Neural cell (in vitro differentiated cells): ENCODE measurements around the gene KCNK17. TPM values are rescaled to one million over a fixed set of nuclear protein-coding genes. Genes with fewer than 3 reads are reported as not detected.

Experiments
- H2AFZ ChIP-seq: fragments of 200-600, 300-800 bp; sonication (generic), shearing (Covaris generic); 2 replicates; pipeline ENCODE4 v1.6.0; 2014; ENCODE audit warnings: low read depth, mild to moderate bottlenecking, antibody characterized with exemption, low read length, moderate library complexity
- H3F3A ChIP-seq: fragments of 200-600 bp; shearing (Covaris generic); 2 replicates; pipeline ENCODE4 v1.6.1; 2016; ENCODE audit warnings: mild to moderate bottlenecking, moderate library complexity, mixed read lengths, antibody characterized with exemption, low read length; ENCODE audit not compliant: insufficient read depth, poor library complexity, severe bottlenecking
- H3K27ac ChIP-seq: fragments of 200-600, 300-800 bp; sonication (generic), shearing (Covaris generic); 2 replicates; pipeline ENCODE4 v1.5.1; 2014; ENCODE audit warnings: mild to moderate bottlenecking, low read length, moderate library complexity
- H3K27me3 ChIP-seq: fragments of 300-800, 200-600 bp; sonication (generic), shearing (Covaris generic); 2 replicates; pipeline ENCODE4 v1.6.0; 2014; ENCODE audit warnings: mild to moderate bottlenecking, low read depth, low read length, moderate library complexity; ENCODE audit not compliant: insufficient read depth
- H3K36me3 ChIP-seq: fragments of 300-800, 200-600 bp; sonication (generic), shearing (Covaris generic); 2 replicates; pipeline ENCODE4 v1.5.1; 2014; ENCODE audit warnings: mild to moderate bottlenecking, antibody characterized with exemption, low read length, moderate library complexity; ENCODE audit not compliant: insufficient read depth
- H3K4me2 ChIP-seq: fragments of 300-800, 200-600 bp; sonication (generic), shearing (Covaris generic); 2 replicates; pipeline ENCODE4 v1.6.0; 2014; ENCODE audit warnings: mild to moderate bottlenecking, low read length
- H3K4me3 ChIP-seq: fragments of 300-800, 200-600 bp; sonication (generic), shearing (Covaris generic); 2 replicates; pipeline ENCODE4 v1.5.1; 2014; ENCODE audit warnings: mild to moderate bottlenecking, low read length, moderate library complexity
- H3K79me2 ChIP-seq: fragments of 200-600 bp; shearing (Covaris generic); replicated peaks from 2 replicates; pipeline ENCODE4 v1.6.0; 2014; ENCODE audit warnings: mild to moderate bottlenecking, low read length, moderate library complexity; ENCODE audit not compliant: insufficient read depth
- H3K9ac ChIP-seq: fragments of 300-800, 200-600 bp; sonication (generic), shearing (Covaris generic); 2 replicates; pipeline ENCODE4 v1.6.1; 2016; ENCODE audit warnings: mild to moderate bottlenecking, low read length, mixed read lengths
- H3K9me2 ChIP-seq: fragments of 200-600 bp; shearing (Covaris generic); 2 replicates; pipeline ENCODE4 v1.6.1; 2016; ENCODE audit warnings: mild to moderate bottlenecking, low read length, mixed read lengths; ENCODE audit not compliant: insufficient read depth
- H3K9me3 ChIP-seq: fragments of 200-600, 300-800 bp; sonication (generic), shearing (Covaris generic); 2 replicates; pipeline ENCODE4 v1.6.1; 2016; ENCODE audit warnings: mild to moderate bottlenecking, mixed run types, low read length, moderate library complexity, mixed read lengths
- H4K20me1 ChIP-seq: fragments of 200-600 bp; shearing (Covaris generic); 2 replicates; pipeline ENCODE4 v1.6.1; 2016; ENCODE audit warnings: mild to moderate bottlenecking, mixed run types; ENCODE audit not compliant: insufficient read depth
- EP300 ChIP-seq: fragments of 450-650 bp; conservative IDR thresholded peaks from 2 replicates; pipeline ENCODE4 v1.6.1; 2014; ENCODE audit warnings: antibody characterized with exemption, mild to moderate bottlenecking, moderate library complexity; ENCODE audit not compliant: poor library complexity, severe bottlenecking
- POLR2AphosphoS5 ChIP-seq: IDR thresholded peaks from 2 replicates; pipeline ENCODE4 v1.6.1; 2012
- RAD21 ChIP-seq: fragments of 450-650 bp; conservative IDR thresholded peaks from 2 replicates; pipeline ENCODE4 v1.6.1; 2014; ENCODE audit warnings: antibody characterized with exemption, mild to moderate bottlenecking, moderate library complexity
- SMC3 ChIP-seq: fragments of 450-650 bp; conservative IDR thresholded peaks from 2 replicates; pipeline ENCODE4 v1.6.1; 2014; ENCODE audit warnings: antibody characterized with exemption, mild to moderate bottlenecking, moderate library complexity; ENCODE audit not compliant: poor library complexity
- polyA plus RNA-seq: library from polyadenylated mRNA; depleted of rRNA; stranded (reverse); fragments of >200 nt; gene quantifications from 2 replicates; pipeline ENCODE4 v1.2.3, GENCODE V29; 2014
- TF ChIP-seq, protein P1 (sequence below): fragments of 450-650 bp; IDR thresholded peaks from 2 replicates; pipeline ENCODE4 v1.5.1; 2014; ENCODE audit warnings: antibody characterized with exemption, mild to moderate bottlenecking, moderate library complexity; ENCODE audit not compliant: poor library complexity, severe bottlenecking
- TF ChIP-seq, protein P2 (sequence below): IDR thresholded peaks from 2 replicates; pipeline ENCODE4 v1.6.1; 2012; ENCODE audit warnings: borderline replicate concordance

KCNK17 gene
- polyA plus RNA-seq, 1 donor from 2014 or later: 0.67 TPM

DNA sequence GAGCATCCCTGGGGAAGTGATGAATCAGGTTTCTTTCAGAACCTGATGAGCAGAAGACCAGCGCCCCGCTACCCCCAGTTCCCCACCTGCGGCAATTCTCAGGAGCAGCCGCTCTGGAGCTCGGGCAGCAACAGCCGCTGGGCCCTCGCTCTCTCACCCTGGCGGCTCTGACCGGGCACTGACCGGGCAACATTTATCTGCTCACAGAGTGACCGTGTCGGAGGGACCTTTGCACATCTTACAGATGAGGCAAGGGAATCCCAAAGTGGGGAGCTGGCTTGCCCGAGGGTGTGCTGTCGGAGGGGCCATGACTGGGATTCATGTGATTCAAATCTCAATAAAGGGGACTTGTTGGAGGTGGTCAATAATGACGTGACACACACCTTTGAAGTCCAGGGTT, 34.5 kb upstream of the KCNK17 start:
- no peak overlapping the region for H3K4me2 ChIP-seq
- no peak for TF ChIP-seq EP300
- TF ChIP-seq, protein P1, sequence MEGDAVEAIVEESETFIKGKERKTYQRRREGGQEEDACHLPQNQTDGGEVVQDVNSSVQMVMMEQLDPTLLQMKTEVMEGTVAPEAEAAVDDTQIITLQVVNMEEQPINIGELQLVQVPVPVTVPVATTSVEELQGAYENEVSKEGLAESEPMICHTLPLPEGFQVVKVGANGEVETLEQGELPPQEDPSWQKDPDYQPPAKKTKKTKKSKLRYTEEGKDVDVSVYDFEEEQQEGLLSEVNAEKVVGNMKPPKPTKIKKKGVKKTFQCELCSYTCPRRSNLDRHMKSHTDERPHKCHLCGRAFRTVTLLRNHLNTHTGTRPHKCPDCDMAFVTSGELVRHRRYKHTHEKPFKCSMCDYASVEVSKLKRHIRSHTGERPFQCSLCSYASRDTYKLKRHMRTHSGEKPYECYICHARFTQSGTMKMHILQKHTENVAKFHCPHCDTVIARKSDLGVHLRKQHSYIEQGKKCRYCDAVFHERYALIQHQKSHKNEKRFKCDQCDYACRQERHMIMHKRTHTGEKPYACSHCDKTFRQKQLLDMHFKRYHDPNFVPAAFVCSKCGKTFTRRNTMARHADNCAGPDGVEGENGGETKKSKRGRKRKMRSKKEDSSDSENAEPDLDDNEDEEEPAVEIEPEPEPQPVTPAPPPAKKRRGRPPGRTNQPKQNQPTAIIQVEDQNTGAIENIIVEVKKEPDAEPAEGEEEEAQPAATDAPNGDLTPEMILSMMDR: no peak
- no peak for TF ChIP-seq POLR2AphosphoS5
- H3K27ac ChIP-seq: no peak overlapping the region
- no peak overlapping the region for H2AFZ ChIP-seq
- H3K4me3 ChIP-seq: no peak overlapping the region
- H3K9ac ChIP-seq: no peak overlapping the region
- H3K9me2 ChIP-seq: no peaks in the 10 kb centered on the region
- no peaks in the 10 kb centered on the region for H3K36me3 ChIP-seq
- no peaks in the 10 kb centered on the region for H4K20me1 ChIP-seq
- H3K79me2 ChIP-seq: no peaks in the 10 kb centered on the region
- no peaks in the 10 kb centered on the region for H3K9me3 ChIP-seq
- H3K27me3 ChIP-seq: no peaks in the 10 kb centered on the region
- H3F3A ChIP-seq: no peaks in the 10 kb centered on the region

DNA sequence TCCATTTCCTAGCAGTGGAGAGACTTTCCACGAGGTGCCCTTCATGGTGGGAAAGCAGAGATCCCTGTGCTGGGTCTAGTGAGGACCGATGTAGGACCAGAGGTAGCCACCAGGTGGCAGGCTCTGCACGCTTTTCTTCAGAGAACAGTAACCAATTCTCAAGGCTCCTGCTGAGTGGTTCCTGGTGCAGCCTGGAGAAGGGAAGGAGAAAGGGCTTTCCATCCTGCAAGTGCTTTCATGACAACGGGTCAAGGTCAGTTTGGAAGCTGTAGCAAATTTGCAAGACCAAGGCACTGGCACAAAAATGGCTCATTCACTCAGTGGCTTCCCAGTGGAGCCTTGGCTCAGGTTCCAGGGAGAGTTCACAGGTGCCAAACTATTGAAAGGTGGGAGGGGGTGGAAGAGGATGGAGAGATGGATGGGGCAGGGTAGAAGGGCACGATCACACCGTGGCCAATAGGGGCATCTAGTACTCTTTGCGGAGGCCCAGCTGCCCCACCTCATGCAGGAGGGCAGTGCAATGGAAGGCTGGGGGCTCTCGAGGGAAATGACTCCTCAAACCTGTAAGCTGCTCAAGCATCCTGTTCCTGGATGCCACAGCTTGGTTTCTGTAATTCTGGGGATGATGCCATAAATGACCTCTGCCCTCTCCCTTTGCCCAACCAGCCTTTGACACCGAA, 33.8 kb upstream of the KCNK17 start:
- Histone ChIP-seq H3F3A (no peaks in the 10 kb centered on the region), H3K4me3 (no peak overlapping the region), H3K9me2 (no peaks in the 10 kb centered on the region), H3K36me3 (no peaks in the 10 kb centered on the region), H3K9ac (no peak overlapping the region), H3K79me2 (no peaks in the 10 kb centered on the region), H2AFZ (no peak overlapping the region), H3K4me2 (no peak overlapping the region), H3K9me3 (no peaks in the 10 kb centered on the region), H4K20me1 (no peaks in the 10 kb centered on the region), H3K27me3 (no peaks in the 10 kb centered on the region), H3K27ac (no peak overlapping the region)
- TF ChIP-seq, protein P1: peak; percentile 76
- TF ChIP-seq, protein P2, sequence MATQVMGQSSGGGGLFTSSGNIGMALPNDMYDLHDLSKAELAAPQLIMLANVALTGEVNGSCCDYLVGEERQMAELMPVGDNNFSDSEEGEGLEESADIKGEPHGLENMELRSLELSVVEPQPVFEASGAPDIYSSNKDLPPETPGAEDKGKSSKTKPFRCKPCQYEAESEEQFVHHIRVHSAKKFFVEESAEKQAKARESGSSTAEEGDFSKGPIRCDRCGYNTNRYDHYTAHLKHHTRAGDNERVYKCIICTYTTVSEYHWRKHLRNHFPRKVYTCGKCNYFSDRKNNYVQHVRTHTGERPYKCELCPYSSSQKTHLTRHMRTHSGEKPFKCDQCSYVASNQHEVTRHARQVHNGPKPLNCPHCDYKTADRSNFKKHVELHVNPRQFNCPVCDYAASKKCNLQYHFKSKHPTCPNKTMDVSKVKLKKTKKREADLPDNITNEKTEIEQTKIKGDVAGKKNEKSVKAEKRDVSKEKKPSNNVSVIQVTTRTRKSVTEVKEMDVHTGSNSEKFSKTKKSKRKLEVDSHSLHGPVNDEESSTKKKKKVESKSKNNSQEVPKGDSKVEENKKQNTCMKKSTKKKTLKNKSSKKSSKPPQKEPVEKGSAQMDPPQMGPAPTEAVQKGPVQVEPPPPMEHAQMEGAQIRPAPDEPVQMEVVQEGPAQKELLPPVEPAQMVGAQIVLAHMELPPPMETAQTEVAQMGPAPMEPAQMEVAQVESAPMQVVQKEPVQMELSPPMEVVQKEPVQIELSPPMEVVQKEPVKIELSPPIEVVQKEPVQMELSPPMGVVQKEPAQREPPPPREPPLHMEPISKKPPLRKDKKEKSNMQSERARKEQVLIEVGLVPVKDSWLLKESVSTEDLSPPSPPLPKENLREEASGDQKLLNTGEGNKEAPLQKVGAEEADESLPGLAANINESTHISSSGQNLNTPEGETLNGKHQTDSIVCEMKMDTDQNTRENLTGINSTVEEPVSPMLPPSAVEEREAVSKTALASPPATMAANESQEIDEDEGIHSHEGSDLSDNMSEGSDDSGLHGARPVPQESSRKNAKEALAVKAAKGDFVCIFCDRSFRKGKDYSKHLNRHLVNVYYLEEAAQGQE: no peak
- peak; percentile 72 for TF ChIP-seq RAD21
- peak; percentile 71 for TF ChIP-seq SMC3
